Activated naive CD4-positive, alpha-beta T cell treated with anti-CD3 and anti-CD28 coated beads, Interleukin-2, amount 10 ng/mL, durations not matched to agents 7 days and 5 days (primary cell): ENCODE data around the gene CNPY2.
A peak's percentile ranks its signal among the peaks of the same experiment; 100 is the strongest.
"Not testable (repeated sequence)": the region's sequence is repeated elsewhere in the genome, so short reads cannot be mapped to it uniquely, and the experiment has no call there.

ENCODE experiments used
- CTCF ChIA-PET: fragments of 350-600 bp; sonication (Branson Sonifier 250); formaldehyde crosslinking; loops from one replicate; lab custom pipeline; 2021; ENCODE audit warnings: antibody characterized with exemption; lab: Charles Lee
- DNase-seq: peaks from one replicate; pipeline ENCODE4 v3.0.0-alpha.2; 2020
- H3K27ac Mint-ChIP-seq: one replicate; pipeline ENCODE4 v1.8.0; 2021; ENCODE audit warnings: mild to moderate bottlenecking, moderate library complexity, mixed read lengths
- H3K27me3 Mint-ChIP-seq: one replicate; pipeline ENCODE4 v1.8.0; 2021; ENCODE audit warnings: mild to moderate bottlenecking, mixed read lengths
- H3K36me3 Mint-ChIP-seq: one replicate; pipeline ENCODE4 v1.8.0; 2021; ENCODE audit warnings: mixed read lengths
- H3K4me1 Mint-ChIP-seq: one replicate; pipeline ENCODE4 v1.8.0; 2021; ENCODE audit warnings: mixed read lengths
- H3K4me3 Mint-ChIP-seq: one replicate; pipeline ENCODE4 v1.8.0; 2021; ENCODE audit warnings: mild to moderate bottlenecking, moderate library complexity, mixed read lengths
- H3K9me3 Mint-ChIP-seq: one replicate; pipeline ENCODE4 v1.8.0; 2021; ENCODE audit warnings: mixed read lengths

Gene CNPY2

DNA sequence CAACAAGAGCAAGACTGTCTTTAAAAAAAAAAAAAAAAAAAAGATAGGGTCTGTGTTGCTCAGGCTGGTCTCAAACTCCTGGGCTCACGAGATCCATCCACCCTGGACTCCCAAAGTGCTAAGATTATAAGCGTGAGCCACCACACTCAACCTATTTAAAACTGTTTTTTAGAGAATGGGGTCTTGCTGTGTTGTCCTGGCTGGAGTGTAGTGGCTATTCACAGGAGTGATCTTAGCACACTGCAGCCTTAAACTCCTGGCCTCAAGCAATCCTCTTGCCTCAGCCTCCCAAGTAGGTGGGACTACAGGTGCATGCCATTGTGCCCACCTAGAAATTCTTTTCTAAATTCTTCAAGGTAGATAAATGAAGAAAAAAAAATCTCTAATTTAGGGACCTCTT is 41.5 kb downstream of the CNPY2 start:
- CTCF ChIA-PET = interaction anchor here (1.8 kb wide), 1 partner anchor 190 kb away, joined by 6 read pairs; no protein-coding TSS in a partner anchor
- DNase-seq = no peak
- Mint-ChIP-seq H3K4me1 (no peaks in the 10 kb centered on the region), H3K36me3 (peaks cover 50% of the 10 kb centered on the region), H3K27ac (no peak overlapping the region), H3K9me3 (no peaks in the 10 kb centered on the region), H3K27me3 (no peaks in the 10 kb centered on the region), H3K4me3 (no peak overlapping the region)

DNA sequence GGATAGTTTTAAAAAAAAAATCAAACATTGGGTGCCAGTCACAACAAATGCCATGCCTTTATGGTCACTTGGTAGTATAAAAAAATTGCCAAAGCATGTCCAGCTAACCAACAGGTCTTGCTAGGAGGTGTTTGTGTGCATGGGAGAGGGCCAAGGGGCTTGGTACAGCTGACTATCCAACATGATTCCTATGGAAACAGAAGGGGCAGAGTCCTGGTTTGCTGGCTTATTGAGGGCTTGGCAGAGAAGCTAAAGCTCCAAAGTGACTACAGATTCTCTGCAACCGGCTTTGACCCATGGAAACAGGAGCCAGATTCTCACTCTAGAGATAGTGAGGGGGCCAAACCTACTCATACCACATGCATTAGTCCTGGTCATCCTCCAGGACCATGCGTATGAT is 43.3 kb downstream of the CNPY2 start:
- H3K9me3 Mint-ChIP-seq, H3K27me3 Mint-ChIP-seq, H3K27ac Mint-ChIP-seq, H3K4me1 Mint-ChIP-seq, H3K4me3 Mint-ChIP-seq, DNase-seq: not testable (repeated sequence)
- H3K36me3 Mint-ChIP-seq = peaks cover 40% of the 10 kb centered on the region
- CTCF ChIA-PET = interaction anchor here (0.7 kb wide), 1 partner anchor 190 kb away, joined by 4 read pairs; no protein-coding TSS in a partner anchor

DNA sequence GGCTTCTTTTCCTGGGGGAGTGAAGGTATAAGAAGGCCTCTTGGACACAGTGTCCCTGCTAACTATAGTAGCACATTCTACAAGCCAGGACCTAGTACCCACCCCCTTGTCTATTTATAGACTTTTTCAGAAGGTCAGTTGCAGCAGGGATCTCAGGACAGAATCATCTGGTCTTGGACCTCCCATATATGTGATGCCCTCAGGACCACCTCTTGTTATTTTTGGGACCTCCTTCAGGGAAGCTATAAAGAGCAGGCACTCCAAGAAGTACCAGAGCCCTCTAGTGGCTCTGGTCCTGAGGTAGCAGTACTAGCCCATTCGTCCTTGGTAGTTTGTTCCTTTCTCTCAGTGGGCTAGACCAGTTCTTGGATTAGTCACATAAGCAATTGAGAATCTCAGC is 44.8 kb downstream of the CNPY2 start:
- Mint-ChIP-seq H3K4me3 (no peak overlapping the region), H3K27me3 (no peaks in the 10 kb centered on the region), H3K36me3 (peaks cover 37% of the 10 kb centered on the region), H3K27ac (no peak overlapping the region), H3K4me1 (peaks cover 16% of the 10 kb centered on the region), H3K9me3 (no peaks in the 10 kb centered on the region)
- no peak for DNase-seq
- CTCF ChIA-PET = interaction anchor here (0.6 to 1.2 kb wide), 4 partner anchors 15 to 64 kb away, joined by 3 to 7 read pairs (median 4); no protein-coding TSS in a partner anchor

DNA sequence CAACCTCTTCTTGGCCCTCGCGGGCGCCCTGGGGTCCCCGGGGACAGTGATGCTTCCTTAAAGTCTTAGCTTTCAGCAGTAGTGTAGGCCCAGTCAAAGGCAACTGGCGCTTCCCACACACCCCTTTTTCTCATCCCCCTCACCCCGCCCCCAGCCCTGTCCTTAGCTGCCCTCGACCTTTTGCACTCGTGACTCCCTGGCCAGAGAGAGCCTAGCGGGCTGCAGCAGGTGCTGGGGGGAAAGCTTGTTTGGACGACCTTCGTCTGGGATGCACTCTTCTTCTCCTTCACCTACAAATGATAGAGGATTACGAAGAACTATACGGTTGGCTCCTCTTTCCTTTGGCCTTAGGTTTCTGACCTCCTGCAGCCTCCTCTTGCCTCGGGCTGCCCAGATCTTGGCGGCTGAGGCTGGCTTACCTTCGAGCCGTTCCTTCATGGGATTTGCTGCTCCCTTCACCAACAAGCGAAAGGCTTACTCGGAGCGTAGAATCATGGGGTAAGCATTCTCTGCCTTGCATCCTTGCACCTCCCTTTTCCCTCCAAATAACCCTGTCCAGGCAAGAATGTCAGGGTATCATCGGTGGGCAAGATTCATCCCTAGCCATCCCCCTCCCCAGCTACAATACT is 48.2 kb downstream of the CNPY2 start:
- peak overlapping the region; percentile 95 for H3K4me3 Mint-ChIP-seq
- no peaks in the 10 kb centered on the region for H3K9me3 Mint-ChIP-seq
- H3K27me3 Mint-ChIP-seq = no peaks in the 10 kb centered on the region
- CTCF ChIA-PET = interaction anchor here (0.9 to 3.0 kb wide), 6 partner anchors 9 to 197 kb away, joined by 3 to 18 read pairs (median 7); partner anchors contain the start of genes ANKRD52 and SMARCC2
- H3K4me1 Mint-ChIP-seq = peaks cover 22% of the 10 kb centered on the region
- peaks cover 15% of the 10 kb centered on the region for H3K36me3 Mint-ChIP-seq
- DNase-seq = no peak
- peak overlapping the region; percentile 81 for H3K27ac Mint-ChIP-seq

DNA sequence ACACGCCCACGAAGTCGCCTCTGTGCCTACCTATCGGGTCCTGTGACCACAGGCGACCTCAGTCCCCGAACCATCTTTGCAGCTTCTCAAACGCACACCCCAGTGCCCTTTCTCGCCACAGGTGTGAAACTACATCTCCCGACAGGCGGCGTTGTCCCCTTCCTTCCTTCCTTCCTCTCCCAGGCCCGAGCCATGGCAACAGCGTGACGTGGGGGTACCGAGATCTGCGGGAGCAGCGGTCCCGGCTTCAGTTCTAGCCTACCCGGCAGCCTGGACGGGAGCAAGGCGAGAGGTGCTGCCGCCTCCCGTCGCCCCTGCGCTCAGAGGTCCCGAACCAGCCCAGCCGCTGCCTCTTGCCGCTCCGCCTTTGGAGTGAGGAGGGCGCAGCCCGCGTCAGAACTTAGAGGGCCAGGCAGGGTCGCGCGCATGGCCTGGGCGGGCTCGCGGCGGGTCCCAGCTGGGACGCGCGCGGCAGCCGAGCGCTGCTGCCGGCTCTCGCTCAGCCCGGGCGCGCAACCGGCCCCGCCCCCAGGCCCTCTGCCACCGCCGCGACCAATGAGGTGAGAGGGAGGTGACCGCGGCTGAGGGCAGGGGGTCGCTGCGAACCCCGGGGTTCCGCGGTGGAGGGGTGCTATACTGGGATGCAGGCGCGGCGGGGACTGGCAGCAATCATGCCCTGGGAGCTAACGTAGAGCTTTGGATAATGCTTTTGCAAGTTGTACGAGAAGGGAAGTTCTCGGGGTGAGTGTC is 48.9 kb downstream of the CNPY2 start, which contains the start of gene COQ10A:
Gene COQ10A, plus strand, starts transcription at position 250 of the 750 bp plus-strand sequence. Its CDS starts 177 bp downstream, at position 427.
- no peaks in the 10 kb centered on the region for H3K9me3 Mint-ChIP-seq
- no peaks in the 10 kb centered on the region for H3K27me3 Mint-ChIP-seq
- H3K27ac Mint-ChIP-seq = peak within 1 kb of the TSS; percentile 91
- H3K36me3 Mint-ChIP-seq = peaks cover 12% of the 10 kb centered on the region
- peak; percentile 94 for DNase-seq
- CTCF ChIA-PET = interaction anchor here (0.9 to 3.0 kb wide), 8 partner anchors 9 to 198 kb away, joined by 3 to 18 read pairs (median 6); partner anchors contain the start of genes ANKRD52 and SMARCC2
- peak within 1 kb of the TSS; percentile 95 for H3K4me3 Mint-ChIP-seq
- H3K4me1 Mint-ChIP-seq = peaks cover 22% of the 10 kb centered on the region

DNA sequence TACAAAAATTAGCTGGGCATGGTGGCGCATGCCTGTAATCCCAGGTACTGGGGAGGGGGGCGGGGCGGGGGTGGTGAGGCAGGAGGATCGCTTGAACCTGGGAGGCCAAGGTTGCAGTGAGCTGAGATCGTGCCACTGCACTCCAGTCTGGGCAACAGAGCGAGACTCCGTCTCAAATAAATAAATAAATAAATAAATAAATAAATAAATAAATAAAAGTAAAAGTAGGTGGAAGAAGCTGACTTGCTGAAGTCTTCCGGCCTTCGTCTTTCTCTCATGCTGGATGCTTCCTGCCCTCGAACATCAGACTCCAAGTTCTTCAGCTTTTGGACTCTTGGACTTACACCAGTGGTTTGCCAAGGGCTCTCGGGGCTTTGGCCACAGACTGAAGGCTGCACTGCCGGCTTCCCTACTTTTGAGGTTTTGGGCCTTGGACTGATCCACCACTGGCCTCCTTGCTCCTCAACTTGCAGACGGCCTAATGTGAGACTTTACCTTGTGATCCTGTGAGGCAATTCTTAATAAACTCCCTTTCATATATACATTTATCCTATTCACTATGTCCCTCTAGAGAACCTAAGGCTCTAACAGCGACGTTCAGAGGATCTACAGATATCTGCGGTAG is 49.6 kb downstream of the CNPY2 start:
- peak overlapping the region; percentile 95 for H3K4me3 Mint-ChIP-seq
- not testable (repeated sequence) for H3K9me3 Mint-ChIP-seq, H3K36me3 Mint-ChIP-seq, H3K27me3 Mint-ChIP-seq, DNase-seq
- peaks cover 22% of the 10 kb centered on the region for H3K4me1 Mint-ChIP-seq
- H3K27ac Mint-ChIP-seq = peak overlapping the region; percentile 91
- CTCF ChIA-PET = interaction anchor here (0.9 to 3.0 kb wide), 7 partner anchors 9 to 199 kb away, joined by 3 to 18 read pairs (median 7); partner anchors contain the start of genes ANKRD52 and SMARCC2

DNA sequence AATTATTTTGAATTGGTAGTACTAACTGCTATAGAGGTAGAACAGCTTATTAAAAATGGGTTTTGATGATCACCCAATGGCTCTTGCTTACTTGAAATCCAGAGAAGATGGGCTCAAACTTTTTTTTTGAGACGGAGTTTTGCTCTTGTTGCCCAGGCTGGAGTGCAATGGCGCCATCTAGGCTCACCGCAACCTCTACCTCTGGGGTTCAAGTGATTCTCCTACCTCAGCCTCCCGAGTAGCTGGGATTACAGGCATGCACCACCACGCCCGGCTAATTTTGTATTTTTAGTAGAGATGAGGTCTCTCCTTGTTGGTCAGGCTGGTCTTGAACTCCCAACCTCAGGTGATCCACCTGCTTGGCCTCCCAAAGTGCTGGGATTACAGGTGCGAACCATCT is 52.8 kb downstream of the CNPY2 start:
- peaks cover 28% of the 10 kb centered on the region for H3K4me1 Mint-ChIP-seq
- DNase-seq = peak; percentile 28
- not testable (repeated sequence) for H3K4me3 Mint-ChIP-seq, H3K27ac Mint-ChIP-seq, H3K36me3 Mint-ChIP-seq, H3K9me3 Mint-ChIP-seq, H3K27me3 Mint-ChIP-seq
- CTCF ChIA-PET = interaction anchor here (0.7 to 1.5 kb wide), 5 partner anchors 9 to 524 kb away, joined by 3 to 5 read pairs (median 4); partner anchors contain the start of gene RNF41

DNA sequence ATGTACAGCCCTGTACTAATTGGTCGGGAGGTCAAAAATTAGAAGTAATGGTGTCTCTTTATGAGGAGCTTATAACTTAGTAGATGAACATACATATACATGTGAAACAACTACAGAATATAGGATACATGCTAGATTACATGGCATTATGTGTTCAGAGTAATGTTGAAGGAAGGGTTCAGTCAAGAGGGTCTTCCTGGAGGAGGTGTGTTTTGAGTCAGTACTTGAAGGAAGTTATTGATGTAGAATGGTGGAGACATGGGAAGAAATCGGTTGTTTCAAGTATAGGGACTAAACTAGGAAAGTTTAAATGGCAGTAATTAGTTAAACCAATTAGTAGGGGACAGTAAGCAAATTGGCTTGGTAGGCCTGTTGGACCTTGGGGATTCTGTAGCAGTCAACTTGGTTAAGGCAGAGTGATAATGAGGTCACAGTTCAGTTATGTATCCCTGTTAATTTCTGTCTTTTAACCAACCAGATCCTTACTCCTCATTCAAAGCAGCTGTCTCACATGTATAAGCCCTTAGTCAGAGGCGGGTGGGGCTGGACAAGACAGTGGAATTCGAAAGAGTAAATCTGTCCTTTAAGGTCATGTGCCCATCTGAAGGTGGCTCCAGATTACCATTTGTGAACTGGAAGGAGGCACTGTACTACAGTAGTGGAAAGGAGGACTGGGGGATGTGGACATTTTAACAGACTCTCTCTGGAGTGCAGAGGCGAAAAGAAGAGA is 54.1 kb downstream of the CNPY2 start:
- Mint-ChIP-seq H3K4me3 (no peak overlapping the region), H3K36me3 (no peaks in the 10 kb centered on the region), H3K27ac (no peak overlapping the region), H3K4me1 (peaks cover 25% of the 10 kb centered on the region), H3K27me3 (peaks cover 5% of the 10 kb centered on the region), H3K9me3 (no peaks in the 10 kb centered on the region)
- no peak for DNase-seq
- CTCF ChIA-PET = interaction anchor here (0.6 to 1.5 kb wide), 4 partner anchors 31 to 70 kb away, joined by 3 to 5 read pairs (median 4); partner anchors contain the start of gene CNPY2

DNA sequence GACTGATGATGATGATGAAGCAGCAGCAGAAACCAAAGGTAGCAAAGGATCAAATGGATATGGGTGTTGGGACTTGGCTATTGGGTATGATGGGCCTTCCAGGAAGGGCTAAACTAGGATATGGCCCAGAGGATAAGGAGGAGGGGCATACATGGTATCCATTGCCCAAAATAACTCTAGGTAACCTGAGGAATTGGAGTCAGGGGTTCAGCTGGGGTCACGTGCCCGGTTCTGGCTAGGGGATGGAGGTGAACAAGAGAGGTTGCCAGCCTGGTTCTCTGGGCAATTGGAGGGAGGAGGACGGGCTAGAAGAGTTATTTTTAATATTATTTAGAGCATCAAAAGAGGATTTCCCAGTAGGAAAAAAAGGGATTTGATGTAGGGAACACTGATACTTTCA is 54.9 kb downstream of the CNPY2 start:
- Mint-ChIP-seq H3K4me3 (no peak overlapping the region), H3K4me1 (peaks cover 25% of the 10 kb centered on the region), H3K27ac (no peak overlapping the region), H3K9me3 (no peaks in the 10 kb centered on the region), H3K27me3 (peaks cover 5% of the 10 kb centered on the region), H3K36me3 (peaks cover 3% of the 10 kb centered on the region)
- DNase-seq = no peak
- CTCF ChIA-PET = interaction anchor here (0.6 to 1.5 kb wide), 3 partner anchors 32 to 70 kb away, joined by 3 to 5 read pairs (median 3); no protein-coding TSS in a partner anchor

DNA sequence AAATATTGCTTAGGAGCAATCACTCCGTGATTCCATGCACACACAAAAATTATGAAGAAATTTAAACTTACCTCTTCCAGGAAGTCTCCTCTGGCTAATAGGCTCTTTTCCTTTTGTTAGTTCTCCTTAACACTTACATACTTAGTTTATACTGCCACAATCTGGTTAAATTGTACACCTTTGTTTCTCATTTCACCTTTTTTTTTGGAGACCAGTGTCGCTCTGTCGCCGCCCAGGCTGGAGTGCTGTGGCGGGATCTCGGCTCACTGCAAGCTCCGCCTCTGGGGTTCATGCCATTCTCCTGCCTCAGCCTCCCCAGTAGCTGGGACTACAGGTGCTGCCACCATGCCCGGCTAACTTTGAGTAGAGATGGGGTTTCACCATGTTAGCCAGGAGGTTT is 55.4 kb downstream of the CNPY2 start:
- Mint-ChIP-seq H3K4me1 (peaks cover 21% of the 10 kb centered on the region), H3K9me3 (no peaks in the 10 kb centered on the region), H3K27me3 (peaks cover 5% of the 10 kb centered on the region), H3K36me3 (peaks cover 5% of the 10 kb centered on the region), H3K27ac (no peak overlapping the region), H3K4me3 (no peak overlapping the region)
- DNase-seq = no peak
- CTCF ChIA-PET = interaction anchor here (1.5 to 3.0 kb wide), 2 partner anchors 54 to 204 kb away, joined by 5 to 11 read pairs; no protein-coding TSS in a partner anchor
